ENCODE results near the gene SETD7.

GRCh38 chr4:139587446-139587845 is 31.4 kb upstream of the SETD7 start:
- no peak for TF ChIP-seq CTCF (IDR thresholded peaks at IDR 0.05; ENCODE audit: borderline replicate concordance, extremely low read depth, low read length, poor library complexity, severe bottlenecking)
- no peak for TF ChIP-seq EZH2 (IDR thresholded peaks at IDR 0.05; ENCODE audit: borderline replicate concordance, low read depth, low read length, severe bottlenecking)
